Measurements from ENCODE around the gene NDUFB4. TPM values are rescaled to one million over a fixed set of nuclear protein-coding genes. Genes with fewer than 3 reads are reported as not detected.

NDUFB4 gene
- 100 to 1,000 TPM; 145 to 187 TPM for total RNA-seq

DNA sequence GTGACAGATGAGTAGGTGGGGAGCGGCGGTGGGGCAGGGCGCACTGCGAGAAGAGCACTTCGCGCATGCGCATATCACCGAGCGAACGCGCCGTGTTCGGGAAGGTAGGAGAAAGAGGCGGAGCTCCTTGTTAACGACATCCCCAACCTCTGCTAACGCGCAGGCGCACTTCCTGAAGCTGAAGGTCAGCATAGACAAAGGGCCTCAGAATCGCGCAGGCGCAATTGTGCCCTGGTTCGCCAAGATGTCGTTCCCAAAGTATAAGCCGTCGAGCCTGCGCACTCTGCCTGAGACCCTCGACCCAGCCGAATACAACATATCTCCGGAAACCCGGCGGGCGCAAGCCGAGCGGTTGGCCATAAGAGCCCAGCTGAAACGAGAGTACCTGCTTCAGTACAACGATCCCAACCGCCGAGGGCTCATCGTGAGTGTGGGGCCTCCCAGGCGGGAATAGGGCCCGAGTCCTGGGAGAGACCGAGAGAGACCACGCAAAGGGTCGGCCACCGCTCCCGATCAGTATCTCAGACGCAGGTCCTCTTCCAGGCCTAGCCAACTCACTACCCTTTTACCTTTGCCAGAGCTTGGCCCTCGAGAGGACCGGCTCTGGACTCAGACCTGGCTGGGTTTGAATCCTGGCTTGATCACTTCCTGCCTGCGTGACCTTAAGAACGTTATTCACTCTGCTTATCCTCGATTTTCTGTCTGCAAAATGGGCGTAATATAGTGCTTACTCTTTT, at the start of gene NDUFB4:
TSS of gene NDUFB4 (plus strand) at position 221 of the 737 bp plus-strand sequence. CDS start at position 245, 24 bp downstream.
- DNase-seq (ENCODE audit: low spot score in 2 of 2) (peak; percentile 89 to 97), ATAC-seq (peak; percentile 94 to 95)
- H3K9me3 Mint-ChIP-seq = no peaks in the 10 kb centered on the region
- H3K36me3 Mint-ChIP-seq = peaks cover 0 to 7% of the 10 kb centered on the region in 2 donors
- H3K27ac Mint-ChIP-seq = peak within 1 kb of the TSS in 1 of 2 donors; percentile 97

GRCh38 chr3:120550546-120550945, 45.6 kb upstream of the NDUFB4 start:
- ATAC-seq (no peak), DNase-seq (ENCODE audit: low spot score in 2 of 2) (no peak)
- no peak overlapping the region for H3K27ac Mint-ChIP-seq
- no peaks in the 10 kb centered on the region for H3K9me3 Mint-ChIP-seq
- H3K36me3 Mint-ChIP-seq = no peaks in the 10 kb centered on the region

DNA sequence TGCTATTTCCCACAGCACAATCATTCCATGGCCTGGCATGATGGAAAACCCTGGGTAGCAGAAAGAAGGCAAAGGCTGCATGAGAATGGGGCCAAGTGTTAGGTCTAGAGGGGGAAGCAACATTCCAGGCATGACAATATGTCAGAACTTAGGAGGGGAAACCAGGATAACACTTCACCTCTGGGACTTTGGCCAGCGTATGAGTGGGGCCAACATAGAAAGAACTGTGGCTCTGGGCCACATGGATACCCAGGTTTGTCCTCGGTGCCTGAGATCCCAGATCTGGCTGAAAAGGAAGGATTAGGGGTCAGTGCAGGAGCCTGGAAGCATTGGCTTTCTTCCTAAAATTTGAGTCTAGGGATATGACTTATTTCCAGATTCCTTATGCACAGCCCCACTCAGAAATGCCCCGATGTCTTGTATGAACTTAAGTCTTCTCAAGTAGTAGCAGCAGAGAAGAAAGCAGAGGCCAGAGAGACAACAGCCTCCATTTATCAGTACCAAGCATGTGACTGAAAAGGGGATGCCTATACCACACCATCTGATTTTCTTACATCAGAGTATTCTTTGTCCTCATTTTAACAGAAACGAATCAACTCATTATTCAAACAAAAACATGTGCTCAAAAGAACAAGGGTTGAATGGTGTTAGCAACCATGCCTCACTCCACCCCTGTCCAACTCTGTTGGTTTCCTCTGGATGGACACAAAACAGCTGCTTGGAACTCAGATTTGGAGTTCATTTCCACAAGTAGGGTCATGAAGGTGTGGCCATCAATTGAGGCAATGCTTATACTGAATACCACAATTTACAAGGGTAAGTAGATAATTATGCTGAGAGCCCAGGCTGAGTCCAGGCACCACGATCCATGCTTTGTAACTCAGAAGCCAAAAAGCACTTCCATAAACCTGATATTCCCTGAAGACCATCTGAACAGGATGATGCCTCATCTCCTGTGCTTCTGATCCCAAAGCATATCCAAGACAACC, 43.7 kb upstream of the NDUFB4 start:
- DNase-seq (ENCODE audit: low spot score in 2 of 2) (no peak), ATAC-seq (no peak)
- no peaks in the 10 kb centered on the region for H3K36me3 Mint-ChIP-seq
- H3K9me3 Mint-ChIP-seq = no peaks in the 10 kb centered on the region
- no peak overlapping the region for H3K27ac Mint-ChIP-seq

- DNase-seq (ENCODE audit: low spot score in 2 of 2) (no peak), ATAC-seq (no peak)
- Mint-ChIP-seq H3K27ac (no peak overlapping the region), H3K9me3 (no peaks in the 10 kb centered on the region), H3K36me3 (no peaks in the 10 kb centered on the region)
These were observed 41.1 kb upstream of the NDUFB4 start for GRCh38 chr3:120554812-120555606.

DNA sequence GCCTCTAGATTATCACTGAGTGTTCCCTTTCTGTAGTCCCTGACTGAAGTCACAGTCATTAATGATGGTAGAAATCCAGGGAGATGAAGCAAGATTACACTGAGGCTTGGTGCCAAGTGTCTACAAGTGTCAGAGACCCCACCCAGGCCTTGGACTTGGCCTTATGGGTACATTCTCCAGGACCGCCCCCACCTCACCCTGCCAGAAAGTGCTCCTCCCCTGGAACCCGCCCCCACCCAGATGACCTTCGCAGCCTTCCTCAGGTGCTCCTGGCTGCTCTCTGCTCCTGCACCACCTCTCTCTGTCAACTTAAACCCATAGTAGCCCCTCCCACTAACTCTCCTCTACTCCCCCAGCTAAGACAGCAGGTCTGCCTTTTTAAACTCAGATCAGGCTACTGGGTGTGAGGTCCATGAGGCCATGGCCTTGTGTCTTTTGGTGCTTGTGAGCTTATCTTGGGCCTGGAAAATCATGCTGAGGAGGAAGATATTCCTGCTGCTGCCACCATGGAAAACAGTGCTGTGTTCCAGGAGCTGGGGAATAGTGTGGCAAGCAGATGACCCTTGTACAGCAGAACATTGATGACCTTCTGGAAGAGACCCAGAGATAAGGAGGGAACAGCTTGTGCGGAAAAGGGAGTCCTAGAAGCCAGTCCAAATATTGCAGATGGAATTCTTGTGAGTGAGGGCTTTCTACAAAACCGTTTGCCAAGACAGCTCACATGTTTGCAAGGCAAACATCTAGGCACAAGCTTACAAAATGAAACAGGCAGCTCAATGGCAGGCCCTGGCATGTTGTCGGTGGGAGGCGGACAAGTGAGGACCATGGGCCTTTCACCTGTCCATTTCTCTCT, 40.3 kb upstream of the NDUFB4 start:
- H3K36me3 Mint-ChIP-seq = no peaks in the 10 kb centered on the region
- H3K9me3 Mint-ChIP-seq = no peaks in the 10 kb centered on the region
- no peak for DNase-seq (ENCODE audit: low spot score in 2 of 2)
- H3K27ac Mint-ChIP-seq = no peak overlapping the region
- ATAC-seq = no peak

DNA sequence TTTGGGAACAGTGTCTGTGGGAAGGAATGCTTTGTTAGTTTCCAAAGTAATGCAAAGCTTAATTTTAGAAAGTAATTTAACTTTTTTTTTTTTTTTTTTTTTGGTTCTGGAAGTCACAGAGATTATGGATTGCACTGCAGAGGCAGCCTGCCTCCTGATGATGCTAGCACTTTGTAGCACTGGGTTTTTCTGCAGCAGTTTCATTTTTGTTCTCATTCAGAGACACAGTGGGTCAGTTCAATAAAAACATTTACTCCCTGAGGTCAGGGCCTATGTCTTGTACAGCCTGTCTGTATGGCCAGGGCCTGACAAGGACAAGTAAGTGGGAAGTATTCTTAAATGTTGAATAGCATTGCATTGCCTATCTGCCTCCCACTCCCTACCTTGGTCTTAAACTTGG, 39.0 kb upstream of the NDUFB4 start:
- ATAC-seq = no peak
- Mint-ChIP-seq H3K27ac (no peak overlapping the region), H3K9me3 (no peaks in the 10 kb centered on the region), H3K36me3 (no peaks in the 10 kb centered on the region)
- no peak for DNase-seq (ENCODE audit: low spot score in 2 of 2)

DNA sequence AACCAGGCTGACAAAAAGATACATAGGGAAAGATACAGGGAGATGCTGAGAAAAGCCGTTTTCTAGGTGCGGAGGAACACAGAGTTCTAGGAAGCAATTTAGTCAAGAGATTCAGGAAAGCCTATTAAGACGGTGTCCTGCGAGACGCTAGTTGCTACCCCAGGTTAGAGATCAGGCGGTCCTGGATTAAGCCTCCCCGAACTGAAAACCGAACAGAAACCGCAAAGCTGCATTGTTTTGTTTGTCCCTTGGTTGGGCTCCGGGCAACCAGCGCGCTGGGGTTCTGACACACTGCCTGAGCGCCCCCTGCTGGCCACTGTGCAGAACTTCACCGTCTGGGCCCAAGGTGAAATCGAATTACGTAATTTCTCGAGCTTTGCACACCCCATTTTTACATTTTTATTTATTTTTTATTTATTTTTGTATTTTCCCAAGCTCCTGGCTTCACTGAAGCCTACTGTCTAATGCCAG, 37.3 kb upstream of the NDUFB4 start:
- Mint-ChIP-seq H3K27ac (peak overlapping the region; percentile 81 to 87), H3K36me3 (no peaks in the 10 kb centered on the region), H3K9me3 (no peaks in the 10 kb centered on the region)
- peak; percentile 88 for ATAC-seq
- DNase-seq (ENCODE audit: low spot score in 2 of 2) = peak; percentile 82 to 91

- H3K36me3 Mint-ChIP-seq = no peaks in the 10 kb centered on the region
- peak overlapping the region; percentile 84 to 89 for H3K27ac Mint-ChIP-seq
- peak in 1 of 2 donors; percentile 7 for DNase-seq (ENCODE audit: low spot score in 2 of 2)
- peak; percentile 76 to 77 for ATAC-seq
- H3K9me3 Mint-ChIP-seq = no peaks in the 10 kb centered on the region
These were observed 36.7 kb upstream of the NDUFB4 start for GRCh38 chr3:120559242-120560061.

- DNase-seq (ENCODE audit: low spot score in 2 of 2) (no peak), ATAC-seq (no peak)
- Mint-ChIP-seq H3K9me3 (no peaks in the 10 kb centered on the region), H3K36me3 (no peaks in the 10 kb centered on the region), H3K27ac (no peak overlapping the region)
These were observed 35.6 kb upstream of the NDUFB4 start for GRCh38 chr3:120560304-120561250.

GRCh38 chr3:120561251-120562045, 34.7 kb upstream of the NDUFB4 start:
- no peak overlapping the region for H3K27ac Mint-ChIP-seq
- H3K36me3 Mint-ChIP-seq = no peaks in the 10 kb centered on the region
- ATAC-seq = peak; percentile 59 to 64
- peak in 1 of 2 donors; percentile 68 for DNase-seq (ENCODE audit: low spot score in 2 of 2)
- no peaks in the 10 kb centered on the region for H3K9me3 Mint-ChIP-seq

DNA sequence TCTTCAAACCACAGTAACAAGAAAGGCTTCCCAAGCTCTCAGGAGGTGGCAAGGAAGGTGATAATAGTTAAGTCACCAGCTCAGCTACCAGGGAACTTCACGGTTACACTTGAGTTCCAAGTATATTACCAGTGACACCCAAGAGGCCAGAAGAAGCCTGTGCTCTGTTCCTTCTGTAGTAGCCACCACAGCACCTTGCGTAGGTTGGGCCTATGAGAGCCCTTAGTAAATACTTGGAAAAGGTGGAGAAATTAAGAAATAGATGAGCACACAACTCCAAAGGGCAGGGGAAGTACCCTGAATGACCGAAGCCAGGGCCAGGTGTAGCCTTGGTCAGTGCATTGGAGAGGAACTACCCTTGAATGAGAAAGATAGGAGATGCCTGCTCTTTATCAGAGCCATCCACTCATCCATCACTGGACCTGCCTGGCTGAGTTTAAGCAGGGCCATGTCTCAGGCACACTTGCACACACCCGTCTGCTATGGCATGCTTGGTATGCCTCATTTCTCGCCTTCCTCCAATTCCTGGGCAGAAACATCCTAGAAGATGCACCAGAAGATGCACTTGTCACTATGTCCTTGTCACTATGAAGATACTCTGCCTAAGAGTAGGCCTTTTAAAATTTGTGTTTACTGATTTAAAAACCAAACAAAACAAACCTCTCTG, 32.6 kb upstream of the NDUFB4 start:
- Mint-ChIP-seq H3K36me3 (no peaks in the 10 kb centered on the region), H3K27ac (no peak overlapping the region), H3K9me3 (no peaks in the 10 kb centered on the region)
- ATAC-seq (no peak), DNase-seq (ENCODE audit: low spot score in 2 of 2) (no peak)

GRCh38 chr3:120566243-120566975, 29.7 kb upstream of the NDUFB4 start:
- Mint-ChIP-seq H3K36me3 (no peaks in the 10 kb centered on the region), H3K27ac (no peak overlapping the region), H3K9me3 (no peaks in the 10 kb centered on the region)
- ATAC-seq (no peak), DNase-seq (ENCODE audit: low spot score in 2 of 2) (no peak)

All from activated naive CD4-positive, alpha-beta T cell treated with anti-CD3 and anti-CD28 coated beads, Interleukin-2, amount 50 U/mL, for 72 hours (primary cell).